ENCODE data around the gene SEMA5A.

The SEMA5A gene

GRCh38 chr5:9470410-9470809 is 75.5 kb downstream of the SEMA5A start:
- no peak for DNase-seq

GRCh38 chr5:9468060-9468388 is 77.9 kb downstream of the SEMA5A start:
- DNase-seq = peak in 2 of 14 donors; percentile 19 to 60

DNA sequence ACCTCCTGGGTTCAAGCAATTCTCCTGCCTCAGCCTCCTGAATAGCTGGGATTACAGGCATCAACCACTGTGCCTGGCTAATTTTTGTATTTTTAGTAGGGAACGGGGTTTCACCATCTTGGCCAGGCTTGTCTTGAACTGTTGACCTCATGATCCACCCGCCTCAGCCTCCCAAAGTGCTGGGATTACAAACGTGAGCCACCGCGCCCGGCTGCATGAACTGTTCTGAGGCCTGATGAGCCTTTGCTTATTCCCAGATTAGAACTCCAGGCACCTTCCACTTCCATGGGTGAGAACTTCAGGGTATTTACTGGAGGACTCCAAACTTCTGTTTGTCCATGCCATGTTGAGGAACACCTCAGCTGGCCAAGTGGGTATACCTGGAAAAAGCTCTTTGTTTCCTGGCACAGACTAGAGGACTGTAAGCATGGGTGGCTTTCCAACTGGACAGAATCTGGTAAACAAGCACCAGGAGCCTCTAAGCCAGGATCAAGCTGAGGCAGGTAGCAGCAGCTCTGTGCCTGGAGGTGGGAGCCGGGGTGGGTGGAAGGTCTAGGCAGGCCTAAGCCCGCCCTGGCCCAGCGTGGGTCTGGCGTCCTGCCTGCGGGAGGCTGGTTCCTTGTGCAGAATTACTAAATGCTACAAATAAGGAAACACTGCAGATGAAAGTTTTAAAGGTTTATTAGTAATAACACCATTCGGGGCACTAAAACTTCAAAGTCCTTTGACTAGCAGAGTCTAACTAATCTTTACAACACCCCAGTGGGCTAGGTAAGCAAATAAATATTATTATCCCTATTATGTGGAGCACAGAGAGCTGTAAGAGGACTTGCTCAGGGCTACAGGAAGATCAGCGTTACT is 78.4 kb downstream of the SEMA5A start:
- no peak for DNase-seq

DNA sequence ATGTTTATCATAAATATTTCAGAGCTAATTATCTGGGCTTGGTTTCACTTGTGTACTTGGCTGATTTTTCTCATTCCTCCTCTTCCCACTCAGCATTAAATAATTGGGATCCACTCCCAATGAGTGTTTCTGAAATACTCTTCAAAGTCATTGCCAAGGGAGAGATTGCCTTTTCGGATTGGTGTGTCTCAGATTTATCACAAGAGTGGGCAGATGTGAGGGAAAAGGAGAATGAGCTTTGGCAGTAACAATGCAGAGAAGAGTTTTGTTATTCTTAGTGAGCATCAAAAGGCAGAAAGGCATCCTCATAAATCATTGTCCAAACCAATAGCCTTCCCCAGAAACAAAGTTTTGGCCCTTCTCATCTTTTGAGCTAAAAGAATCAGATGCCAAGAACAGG is 79.2 kb downstream of the SEMA5A start:
- DNase-seq = no peak

DNA sequence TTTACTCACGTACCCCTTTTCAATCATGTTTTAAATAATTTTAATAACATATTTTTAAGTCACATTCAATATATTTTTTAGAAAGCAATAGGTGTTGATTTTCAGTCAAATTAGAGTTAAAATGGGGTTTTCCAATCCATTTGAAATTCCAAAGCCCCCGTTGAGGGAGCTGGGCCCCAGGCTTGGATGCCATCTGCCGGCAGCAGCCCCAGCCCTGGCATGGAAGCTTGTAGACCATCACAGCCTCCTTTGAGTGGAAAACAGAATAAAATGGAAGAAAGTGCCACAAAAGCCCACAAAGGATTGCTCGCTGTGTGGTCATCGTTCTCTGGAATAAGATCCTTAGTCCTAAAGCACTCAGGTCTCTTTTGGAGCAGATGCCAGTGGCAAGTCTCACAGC is 81.4 kb downstream of the SEMA5A start:
- DNase-seq = no peak

- no peak for DNase-seq
Measured at GRCh38 chr5:9462109-9462508, 83.8 kb downstream of the SEMA5A start.

GRCh38 chr5:9460885-9461645 is 84.8 kb downstream of the SEMA5A start:
- DNase-seq = no peak

DNA sequence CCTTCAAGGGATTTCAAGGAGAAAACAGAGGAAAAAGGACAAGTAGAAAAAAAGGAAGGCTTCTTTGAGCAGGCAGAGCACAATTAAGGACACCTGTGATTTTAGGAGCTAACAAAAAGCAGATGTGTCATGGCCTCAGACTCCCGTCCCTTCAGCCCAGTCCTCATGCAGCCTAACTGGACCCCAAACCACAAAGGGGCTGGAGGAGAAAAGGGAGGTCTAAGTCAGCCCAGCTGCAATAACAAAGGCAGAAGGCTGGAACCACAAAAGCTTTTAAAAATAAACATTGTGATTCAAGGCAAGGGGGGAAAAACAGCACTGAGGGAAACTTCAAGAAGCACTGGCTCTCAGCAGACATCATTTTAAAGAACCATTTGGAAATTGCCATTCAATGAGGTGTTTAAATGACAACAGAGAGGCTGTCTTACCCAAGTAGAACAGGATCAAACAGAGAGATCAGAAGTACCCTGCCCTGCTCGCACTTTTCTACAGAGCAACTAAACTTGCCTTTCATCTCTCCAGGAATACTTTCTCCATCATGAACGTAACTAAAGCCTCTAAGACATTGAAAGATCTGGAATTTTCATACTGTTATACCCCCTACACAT is 89.3 kb downstream of the SEMA5A start:
- DNase-seq = no peak

GRCh38 chr5:9455826-9456434 is 89.9 kb downstream of the SEMA5A start:
- no peak for DNase-seq

DNA sequence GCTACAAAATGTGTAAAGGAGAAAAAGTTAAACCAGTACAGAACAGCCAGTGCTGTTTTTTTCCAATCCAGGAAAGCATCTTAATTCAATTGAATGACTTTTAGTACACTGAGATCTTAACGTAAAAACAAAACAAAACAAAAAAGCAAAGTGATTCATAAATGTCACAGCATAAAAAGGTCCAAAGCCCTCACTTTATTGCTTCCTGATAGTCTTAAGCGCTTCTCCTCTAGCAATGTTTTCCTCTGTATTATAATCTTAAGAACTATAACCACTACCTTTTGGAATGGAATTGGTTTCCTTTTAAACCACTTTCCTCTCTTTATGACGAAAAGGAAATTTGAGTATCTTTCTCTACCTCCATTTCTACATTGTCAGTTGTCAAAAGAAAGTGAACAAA is 91.4 kb downstream of the SEMA5A start:
- no peak for DNase-seq

GRCh38 chr5:9454012-9454481 is 91.8 kb downstream of the SEMA5A start:
- no peak for DNase-seq

DNA sequence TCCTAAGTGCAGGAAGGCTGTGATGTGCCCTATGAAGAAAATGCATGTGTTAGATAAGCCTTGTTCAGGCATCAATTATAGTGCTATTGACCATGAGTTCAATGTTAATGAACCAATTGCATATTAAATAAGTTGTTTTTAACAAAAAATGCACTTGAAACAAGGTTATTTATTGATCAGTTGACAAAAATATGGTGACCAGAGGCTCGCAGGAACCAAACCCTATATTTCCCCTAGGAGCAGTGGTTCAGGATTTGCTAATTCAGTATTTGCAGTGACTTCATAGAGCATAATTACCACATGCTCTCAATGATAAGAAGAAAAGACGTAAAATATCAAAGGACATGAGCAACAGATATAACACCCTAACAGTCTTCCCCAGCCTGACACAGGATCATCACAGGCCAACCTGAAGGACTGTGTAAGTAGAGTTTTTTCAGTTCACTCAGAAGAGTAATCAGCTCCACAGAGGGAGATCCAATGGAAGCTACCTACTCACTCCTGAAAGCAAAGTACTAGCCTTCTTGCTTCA is 92.3 kb downstream of the SEMA5A start:
- no peak for DNase-seq

- no peak for DNase-seq
Measured at GRCh38 chr5:9452181-9452580, 93.7 kb downstream of the SEMA5A start.

DNA sequence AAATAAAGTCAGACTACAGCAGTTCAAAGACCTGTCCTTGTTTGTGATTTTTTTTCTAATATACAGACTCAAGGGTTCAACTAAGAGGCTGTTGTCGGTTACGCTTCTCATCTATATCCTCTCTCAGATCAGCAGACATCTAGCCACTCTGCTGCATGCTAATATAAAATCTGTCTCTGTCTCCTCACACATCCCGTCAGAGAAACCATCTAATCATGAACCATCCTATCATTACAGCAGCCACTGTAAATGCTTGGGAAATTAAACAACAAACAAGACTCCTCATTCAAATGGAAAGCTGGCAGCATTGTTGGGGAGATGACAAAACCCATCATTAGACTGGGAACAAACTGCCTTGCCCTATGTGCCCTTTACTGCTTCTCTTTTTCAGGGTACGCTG is 94.8 kb downstream of the SEMA5A start:
- DNase-seq = no peak

DNA sequence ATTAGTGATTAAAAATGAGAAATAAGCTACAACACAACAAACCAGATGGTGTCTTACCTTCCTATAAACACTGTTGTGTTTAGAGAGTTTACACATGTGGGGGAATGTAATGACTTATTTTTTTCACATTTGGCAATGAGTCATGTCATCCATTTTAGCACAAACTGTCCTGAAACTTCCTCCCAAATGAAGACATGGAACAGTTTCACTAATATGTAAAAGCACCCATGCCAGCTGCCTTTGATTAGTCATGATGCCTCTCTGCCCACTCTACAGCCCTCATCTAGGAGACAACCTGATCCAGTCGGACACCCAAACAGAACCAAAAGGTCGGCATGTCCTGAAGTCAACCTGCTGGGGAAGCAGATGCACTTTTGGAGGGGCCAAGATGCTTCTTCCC is 98.2 kb downstream of the SEMA5A start:
- no peak for DNase-seq

- DNase-seq = no peak
Measured at GRCh38 chr5:9445826-9446388, 100.0 kb downstream of the SEMA5A start.

DNA sequence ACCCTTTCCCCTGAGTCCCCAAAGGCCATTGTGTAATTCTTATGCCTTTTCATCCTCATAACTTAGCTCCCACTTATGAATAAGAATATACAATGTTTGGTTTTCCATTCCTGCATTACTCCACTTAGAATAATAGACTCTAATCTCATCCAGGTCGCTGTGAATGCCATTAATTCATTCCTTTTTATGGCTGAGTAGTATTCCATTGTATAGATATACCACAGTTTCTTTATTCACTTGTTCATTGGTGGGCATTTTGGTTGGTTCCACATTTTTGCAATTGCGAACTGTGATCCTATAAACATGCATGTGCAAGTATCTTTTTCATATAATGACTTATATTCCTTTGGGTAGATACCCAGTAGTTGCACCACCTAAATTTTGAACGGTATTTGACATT is 101.5 kb downstream of the SEMA5A start:
- DNase-seq = no peak

GRCh38 chr5:9441610-9442009 is 104.3 kb downstream of the SEMA5A start:
- DNase-seq = no peak

GRCh38 chr5:9440517-9440916 is 105.4 kb downstream of the SEMA5A start:
- DNase-seq = no peak

DNA sequence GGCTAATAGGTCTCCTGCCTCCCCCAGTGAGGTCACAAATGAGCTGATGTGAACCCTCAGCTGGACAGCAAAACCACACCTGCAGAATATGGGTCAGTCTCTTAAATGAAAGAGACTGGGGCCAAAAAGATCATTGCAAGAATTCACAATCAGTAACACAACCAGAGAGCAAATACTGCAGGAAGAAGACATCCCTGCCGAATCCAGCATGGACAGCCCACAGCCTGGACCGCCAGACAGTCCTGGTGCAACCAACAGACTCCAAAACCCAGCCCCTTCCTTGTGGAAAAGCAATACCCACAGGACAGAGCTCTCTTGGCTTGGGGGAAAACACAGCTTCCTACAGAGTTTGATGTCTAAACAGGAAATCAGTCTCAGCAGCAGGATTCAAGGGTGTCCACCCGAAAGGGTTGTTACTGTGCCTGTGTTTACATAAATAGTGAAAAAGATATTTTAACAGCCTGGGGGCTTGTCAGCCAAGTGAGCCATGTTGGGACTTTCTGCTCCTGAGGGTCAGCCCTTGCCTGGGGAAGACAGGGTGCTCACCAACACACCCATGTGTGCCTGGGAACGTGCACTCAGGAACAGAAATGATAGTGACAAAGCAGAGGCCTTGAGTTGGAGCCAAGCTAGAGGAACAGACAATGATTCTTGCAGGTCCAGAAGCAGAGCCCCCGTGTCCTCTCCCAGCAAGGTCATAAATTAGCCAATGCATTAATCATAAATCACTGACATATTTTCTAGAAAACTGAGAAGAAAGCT is 106.2 kb downstream of the SEMA5A start:
- DNase-seq = no peak

- DNase-seq = no peak
Measured at GRCh38 chr5:9438596-9439354, 107.1 kb downstream of the SEMA5A start.

Measured in C1 segment of cervical spinal cord (tissue), 14 donors.